Coronary artery (tissue), 2 donors: ENCODE data around the gene KIAA1755.

Experiments
- DNase-seq: peaks from one replicate; pipeline ENCODE4 v3.0.0-alpha.2; 2017; ENCODE audit warnings: low spot score
- H3K27ac ChIP-seq, 2 donors: fragments of 200-600 bp; sonication (generic); one replicate each; pipeline ENCODE4 v1.5.1; 2016 to 2019
- H3K4me3 ChIP-seq: fragments of 200-600 bp; sonication (generic); 2 replicates; pipeline ENCODE4 v1.5.1; 2016; ENCODE audit warnings: mild to moderate bottlenecking, moderate library complexity
- TF ChIP-seq, protein P1 (sequence below): fragments of 200-600 bp; sonication (generic); IDR thresholded peaks from one replicate; pipeline ENCODE4 v1.5.1; 2019; ENCODE audit warnings: antibody characterized with exemption

The KIAA1755 gene

DNA sequence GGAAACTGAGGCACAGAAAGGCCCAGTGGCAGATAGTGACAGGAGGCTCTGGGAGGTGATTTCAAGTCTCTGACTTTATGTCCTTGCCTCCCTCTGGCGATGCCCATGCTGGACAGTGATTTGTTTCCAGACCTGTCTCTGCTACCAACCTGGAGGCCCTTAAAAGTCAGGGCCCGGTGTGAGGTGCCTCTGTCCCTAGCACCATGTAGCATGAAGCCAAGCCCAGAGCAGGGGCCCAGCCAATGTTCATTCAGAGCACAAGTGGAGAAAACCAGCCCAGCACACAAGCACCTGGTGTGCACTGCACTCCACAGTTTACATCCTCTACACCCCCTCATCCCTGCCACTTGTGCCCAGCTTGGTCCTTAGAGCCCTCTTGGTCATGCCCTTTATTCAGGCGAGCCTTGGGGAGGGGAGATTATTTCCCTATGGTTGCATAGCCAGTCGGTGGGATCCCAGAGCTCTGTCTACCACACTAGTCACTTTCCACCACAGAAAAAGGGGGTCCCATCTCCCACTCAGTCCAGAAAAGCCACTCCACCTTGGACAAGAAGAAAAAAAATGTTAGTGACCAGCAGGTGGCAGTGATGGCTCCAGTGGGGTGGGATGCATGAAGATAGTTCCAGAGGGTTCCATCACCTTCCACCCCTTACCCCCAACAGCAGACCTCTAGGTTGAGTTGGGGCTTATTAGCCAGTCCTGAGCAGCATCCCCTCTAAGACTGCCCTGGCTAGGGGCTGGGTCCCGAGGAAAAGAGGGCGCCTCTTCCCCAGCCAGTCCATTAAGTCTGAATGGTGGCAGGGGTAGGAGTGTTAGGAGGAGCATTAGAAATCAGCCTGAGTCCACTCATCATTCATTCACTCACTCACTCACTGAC is 30.9 kb downstream of the KIAA1755 start:
- H3K27ac ChIP-seq = no peak overlapping the region
- no peak for DNase-seq
- TF ChIP-seq, protein P1, sequence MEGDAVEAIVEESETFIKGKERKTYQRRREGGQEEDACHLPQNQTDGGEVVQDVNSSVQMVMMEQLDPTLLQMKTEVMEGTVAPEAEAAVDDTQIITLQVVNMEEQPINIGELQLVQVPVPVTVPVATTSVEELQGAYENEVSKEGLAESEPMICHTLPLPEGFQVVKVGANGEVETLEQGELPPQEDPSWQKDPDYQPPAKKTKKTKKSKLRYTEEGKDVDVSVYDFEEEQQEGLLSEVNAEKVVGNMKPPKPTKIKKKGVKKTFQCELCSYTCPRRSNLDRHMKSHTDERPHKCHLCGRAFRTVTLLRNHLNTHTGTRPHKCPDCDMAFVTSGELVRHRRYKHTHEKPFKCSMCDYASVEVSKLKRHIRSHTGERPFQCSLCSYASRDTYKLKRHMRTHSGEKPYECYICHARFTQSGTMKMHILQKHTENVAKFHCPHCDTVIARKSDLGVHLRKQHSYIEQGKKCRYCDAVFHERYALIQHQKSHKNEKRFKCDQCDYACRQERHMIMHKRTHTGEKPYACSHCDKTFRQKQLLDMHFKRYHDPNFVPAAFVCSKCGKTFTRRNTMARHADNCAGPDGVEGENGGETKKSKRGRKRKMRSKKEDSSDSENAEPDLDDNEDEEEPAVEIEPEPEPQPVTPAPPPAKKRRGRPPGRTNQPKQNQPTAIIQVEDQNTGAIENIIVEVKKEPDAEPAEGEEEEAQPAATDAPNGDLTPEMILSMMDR = peak; percentile 41

DNA sequence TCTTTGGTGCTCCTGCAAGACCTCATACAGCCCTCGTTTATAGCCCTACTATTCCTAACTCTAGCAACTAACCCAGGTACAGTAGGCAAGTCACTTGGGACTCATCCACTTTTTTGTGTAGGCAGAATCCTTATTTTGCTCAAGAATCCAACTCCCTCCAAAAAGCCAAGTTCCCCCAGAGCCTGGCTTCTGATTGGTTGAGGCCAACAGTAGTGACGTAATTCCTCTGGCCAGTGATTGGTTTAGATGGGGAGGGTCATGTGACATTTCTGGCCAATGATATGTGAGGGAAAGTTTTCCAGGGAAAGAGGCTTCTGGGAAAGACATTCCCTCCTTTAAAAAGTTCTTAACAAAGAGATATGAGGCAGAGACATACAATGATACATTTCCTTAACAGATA is 32.1 kb downstream of the KIAA1755 start:
- Histone ChIP-seq H3K27ac (no peak overlapping the region), H3K4me3 (no peak overlapping the region)
- no peak for DNase-seq
- TF ChIP-seq, protein P1 = no peak

More for the DNA sequence above, 30.9 kb downstream of the KIAA1755 start:
- H3K4me3 ChIP-seq = no peak overlapping the region

DNA sequence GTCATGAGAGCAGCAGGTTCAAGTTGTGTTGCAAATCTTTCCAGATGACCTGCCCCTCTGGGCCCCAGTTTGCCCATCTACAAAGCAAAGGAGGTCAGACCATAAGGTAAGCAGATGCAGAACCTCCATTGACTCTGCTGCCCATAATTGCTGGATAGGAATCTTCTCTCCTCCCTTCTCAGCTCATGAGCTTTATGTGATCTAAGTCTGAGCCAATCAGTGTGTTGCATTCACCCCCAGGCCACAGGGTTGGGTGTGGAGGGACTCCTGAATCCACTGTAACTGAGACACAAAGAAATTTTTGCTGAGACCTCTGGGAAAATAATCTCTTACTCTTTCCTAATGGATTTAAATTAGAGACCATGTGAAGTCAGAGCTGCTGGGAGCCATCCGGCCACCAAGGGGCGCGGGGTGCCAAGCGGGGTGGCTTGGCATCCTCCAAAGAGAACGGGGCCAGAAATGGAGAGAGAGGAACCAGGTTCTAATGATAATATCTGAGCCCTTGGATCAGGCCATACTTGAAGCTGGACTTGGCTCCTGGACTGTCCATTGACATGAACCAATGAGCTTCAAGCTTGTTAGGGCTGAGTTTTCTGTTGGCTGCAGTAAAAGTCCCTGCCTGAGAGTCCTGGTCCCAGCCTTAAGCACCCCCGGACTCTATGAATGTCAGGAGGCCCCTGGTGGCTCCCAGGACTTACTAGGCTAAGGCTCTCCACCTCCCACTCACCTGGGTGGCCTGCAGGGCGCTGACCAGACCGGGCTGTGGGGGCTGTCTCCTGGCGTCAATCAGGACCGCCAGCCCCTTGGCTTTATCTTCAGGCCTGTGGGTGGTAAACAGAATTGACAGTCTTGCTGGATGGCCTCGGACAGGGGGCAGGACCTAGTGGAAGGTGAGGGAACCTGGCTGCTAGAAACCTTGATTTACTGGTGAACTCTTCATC is 32.8 kb downstream of the KIAA1755 start:
- Histone ChIP-seq H3K4me3 (no peak overlapping the region), H3K27ac (no peak overlapping the region)
- DNase-seq = no peak
- TF ChIP-seq, protein P1 = no peak

DNA sequence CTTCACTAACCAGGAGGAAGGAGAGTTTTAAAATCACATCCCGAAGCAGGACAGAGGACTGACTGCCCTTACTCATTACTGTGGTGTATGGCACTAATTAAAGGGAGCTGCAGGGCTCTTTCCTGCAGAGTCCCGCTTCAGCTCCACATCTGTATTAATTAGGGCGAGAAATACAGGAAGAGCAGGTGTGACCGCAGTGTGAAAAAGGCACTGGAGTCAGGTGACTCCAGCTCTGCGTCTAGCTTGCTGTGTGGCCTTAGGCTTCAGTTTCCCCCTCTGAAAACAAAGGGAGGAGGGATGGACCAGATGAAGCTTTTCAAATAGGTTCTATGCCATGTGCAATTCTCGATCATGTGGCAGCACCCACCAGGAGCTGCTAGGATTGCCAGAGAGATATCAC is 34.0 kb downstream of the KIAA1755 start:
- TF ChIP-seq, protein P1 = no peak
- no peak for DNase-seq
- Histone ChIP-seq H3K27ac (no peak overlapping the region), H3K4me3 (no peak overlapping the region)

DNA sequence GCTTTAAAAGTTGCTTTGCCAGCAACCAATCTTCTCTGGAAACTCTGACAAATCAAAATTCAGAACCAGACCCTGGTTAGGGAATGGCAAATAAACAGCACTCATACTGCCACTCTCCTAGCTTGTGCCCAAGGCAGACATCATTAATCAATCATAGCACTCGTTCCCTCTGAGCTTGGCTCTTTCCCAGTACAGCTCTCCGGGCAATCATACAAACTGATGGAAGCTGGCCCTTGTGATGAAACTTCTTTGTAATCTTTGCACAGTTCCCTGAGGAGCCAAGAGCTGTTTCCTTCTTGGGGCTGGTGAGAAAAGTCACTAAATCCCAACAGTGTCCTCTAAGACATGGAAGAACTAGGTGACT is 34.7 kb downstream of the KIAA1755 start:
- TF ChIP-seq, protein P1 = no peak
- Histone ChIP-seq H3K27ac (no peak overlapping the region), H3K4me3 (no peak overlapping the region)
- no peak for DNase-seq

DNA sequence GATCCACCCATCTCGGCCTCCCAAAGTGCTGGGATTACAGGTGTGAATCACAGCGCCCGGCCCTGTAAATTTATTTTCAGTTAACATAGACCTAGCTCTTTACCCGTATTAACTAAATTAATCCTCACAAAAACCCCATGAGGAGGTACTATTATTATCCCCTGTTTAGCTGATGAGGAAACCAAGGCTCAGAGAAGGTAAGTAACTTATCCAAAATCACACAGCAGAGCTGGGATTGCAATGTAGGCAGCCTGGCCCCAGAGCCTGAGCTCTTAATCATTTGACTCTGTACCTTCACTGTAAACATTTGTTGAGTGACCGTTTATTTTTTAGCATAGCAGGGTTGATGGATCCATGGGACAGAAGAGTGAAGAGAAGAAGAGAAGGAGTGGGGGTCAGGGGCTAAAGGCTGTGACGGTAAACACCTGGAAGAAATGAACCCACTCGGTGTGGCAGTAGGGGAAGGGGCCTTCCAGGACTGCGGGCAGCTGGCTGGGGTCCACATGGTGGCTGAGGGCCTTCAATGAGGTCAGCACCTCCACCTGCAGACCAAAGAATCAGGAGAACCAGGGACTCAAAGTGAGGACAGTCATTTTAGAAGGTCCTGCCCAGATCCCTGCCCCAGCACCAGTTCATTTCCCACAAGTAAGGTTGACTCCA is 35.2 kb downstream of the KIAA1755 start:
- no peak for DNase-seq
- TF ChIP-seq, protein P1 = no peak
- H3K27ac ChIP-seq = no peak overlapping the region
- no peak overlapping the region for H3K4me3 ChIP-seq
